ENCODE measurements around the gene DEK. TPM values are rescaled to one million over a fixed set of nuclear protein-coding genes. Genes with fewer than 3 reads are reported as not detected.
A peak's percentile ranks its signal among the peaks of the same experiment; 100 is the strongest.
"Not testable (repeated sequence)": the region's sequence is repeated elsewhere in the genome, so short reads cannot be mapped to it uniquely, and the experiment has no call there.

DEK gene
- 10 to 100 TPM; 54.6 to 79.3 TPM for total RNA-seq
- long read RNA-seq, donor 1, transcript DEK-202 (11 exons, 3,427 nt) = major isoform, 17 of 26 reads
- long read RNA-seq, donor 1, partial matches to known transcripts = 8 of 26 reads
- long read RNA-seq, donor 1, other reads (novel, unspliced or antisense) = 1 of 26 reads
- long read RNA-seq, donor 2, transcript DEK-202 (11 exons, 3,427 nt) = major isoform, 17 of 74 reads
- long read RNA-seq, donor 2, partial matches to known transcripts = 51 of 74 reads
- long read RNA-seq, donor 2, other reads (novel, unspliced or antisense) = 6 of 74 reads

GRCh38 chr6:18264219-18264922, at the start of gene DEK:
DEK (minus strand) TSS chr6:18264530; CDS start chr6:18263987, 543 bp downstream.
- DNase-seq (ENCODE audit: low spot score) = peak; percentile 95
- intact Hi-C loops (cut with DNase I) = no loop called here

GRCh38 chr6:18312368-18312767, 48.0 kb upstream of the DEK start:
- no peak for DNase-seq (ENCODE audit: low spot score)
- intact Hi-C loops (cut with DNase I) = no loop called here

- DNase-seq (ENCODE audit: low spot score); intact Hi-C loops (cut with DNase I): not testable (repeated sequence)
Measured at GRCh38 chr6:18310010-18310409, 45.7 kb upstream of the DEK start.

GRCh38 chr6:18309046-18309445, 44.7 kb upstream of the DEK start:
- no peak for DNase-seq (ENCODE audit: low spot score)
- intact Hi-C loops (cut with DNase I) = no loop called here

GRCh38 chr6:18308070-18308735, 43.9 kb upstream of the DEK start:
- intact Hi-C loops (cut with DNase I) = no loop called here
- no peak for DNase-seq (ENCODE audit: low spot score)

GRCh38 chr6:18306977-18307376, 42.6 kb upstream of the DEK start:
- DNase-seq (ENCODE audit: low spot score) = no peak
- intact Hi-C loops (cut with DNase I) = no loop called here

GRCh38 chr6:18302561-18303439, 38.5 kb upstream of the DEK start:
- intact Hi-C loops (cut with DNase I) = no loop called here
- no peak for DNase-seq (ENCODE audit: low spot score)

GRCh38 chr6:18293076-18293904, 29.0 kb upstream of the DEK start:
- intact Hi-C loops (cut with DNase I) = no loop called here
- DNase-seq (ENCODE audit: low spot score) = no peak

GRCh38 chr6:18289283-18289682, 25.0 kb upstream of the DEK start:
- intact Hi-C loops (cut with DNase I) = no loop called here
- no peak for DNase-seq (ENCODE audit: low spot score)

- intact Hi-C loops (cut with DNase I) = no loop called here
- no peak for DNase-seq (ENCODE audit: low spot score)
Measured at GRCh38 chr6:18284261-18284660, 19.9 kb upstream of the DEK start.

- DNase-seq (ENCODE audit: low spot score) = no peak
- intact Hi-C loops (cut with DNase I) = no loop called here
Measured at GRCh38 chr6:18281564-18281963, 17.2 kb upstream of the DEK start.

- intact Hi-C loops (cut with DNase I) = no loop called here
- no peak for DNase-seq (ENCODE audit: low spot score)
Measured at GRCh38 chr6:18280084-18280483, 15.8 kb upstream of the DEK start.

- intact Hi-C loops (cut with DNase I) = no loop called here
- DNase-seq (ENCODE audit: low spot score) = no peak
Measured at GRCh38 chr6:18279422-18279821, 15.1 kb upstream of the DEK start.

GRCh38 chr6:18277237-18278006, 13.1 kb upstream of the DEK start:
- intact Hi-C loops (cut with DNase I) = no loop called here
- DNase-seq (ENCODE audit: low spot score) = peak; percentile 78

- no peak for DNase-seq (ENCODE audit: low spot score)
Measured at GRCh38 chr6:18276610-18277236, 12.4 kb upstream of the DEK start.

GRCh38 chr6:18270216-18270615, 5.9 kb upstream of the DEK start:
- intact Hi-C loops (cut with DNase I) = no loop called here
- DNase-seq (ENCODE audit: low spot score) = no peak

More at GRCh38 chr6:18276610-18277236, 12.4 kb upstream of the DEK start:
- intact Hi-C loops (cut with DNase I) = no loop called here

- intact Hi-C loops (cut with DNase I) = no loop called here
- DNase-seq (ENCODE audit: low spot score) = no peak
Measured at GRCh38 chr6:18269717-18270116, 5.4 kb upstream of the DEK start.

- intact Hi-C loops (cut with DNase I) = no loop called here
- no peak for DNase-seq (ENCODE audit: low spot score)
Measured at GRCh38 chr6:18269253-18269652, 4.9 kb upstream of the DEK start.

Data from posterior vena cava (tissue), 2 donors.